ENCODE results near the gene SLC6A9.

Gene SLC6A9

DNA sequence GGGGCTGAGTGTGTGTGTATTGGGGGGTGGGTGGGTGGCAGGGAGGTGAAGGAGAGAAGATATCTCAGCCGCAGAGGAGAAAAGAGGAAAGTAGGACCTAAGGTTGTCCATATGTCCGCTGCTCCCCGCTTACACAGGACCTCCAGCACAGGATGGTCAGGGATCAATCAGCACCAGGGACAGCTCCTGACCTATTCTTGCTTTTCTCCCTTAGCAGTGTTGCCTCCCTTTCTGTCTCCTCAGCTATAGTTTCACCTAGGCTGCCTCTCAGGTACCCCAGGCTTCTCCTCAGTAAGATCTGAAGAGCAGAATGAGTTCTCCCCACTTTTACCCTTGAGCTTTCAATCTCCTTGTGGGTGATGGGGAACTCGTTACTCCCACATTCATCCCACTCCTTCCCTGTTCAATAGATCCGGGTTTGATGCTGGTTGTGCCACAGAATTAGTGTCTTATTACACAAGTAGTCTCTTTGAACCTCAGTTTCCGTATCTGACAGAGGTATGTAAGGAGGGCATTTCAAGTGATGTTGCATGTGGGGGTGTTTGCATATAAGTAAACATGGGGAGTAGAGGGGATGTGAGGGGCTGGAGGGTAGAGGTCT lies 62.8 kb downstream of the SLC6A9 start:
- peak; percentile 31 for DNase-seq

DNA sequence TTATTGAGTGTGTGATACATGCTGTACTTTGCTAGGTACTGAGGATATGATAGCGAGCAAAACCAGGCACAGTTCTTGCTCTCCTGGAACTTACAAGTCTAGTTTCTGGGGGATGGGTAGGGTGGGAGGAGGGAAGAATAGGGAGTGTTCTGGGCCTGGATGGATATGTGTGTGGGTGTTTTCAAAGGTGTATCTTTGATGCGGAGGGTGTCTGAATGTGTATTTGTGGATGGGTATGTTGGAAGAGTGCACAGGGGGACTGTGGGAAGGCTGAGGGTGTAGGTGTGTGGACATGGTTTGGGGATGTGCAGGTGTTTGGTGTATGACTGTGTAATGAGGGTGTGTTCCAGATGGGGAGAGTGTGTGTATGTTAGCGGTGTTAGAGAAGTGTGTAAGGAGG lies 65.9 kb downstream of the SLC6A9 start:
- no peak for DNase-seq

DNA sequence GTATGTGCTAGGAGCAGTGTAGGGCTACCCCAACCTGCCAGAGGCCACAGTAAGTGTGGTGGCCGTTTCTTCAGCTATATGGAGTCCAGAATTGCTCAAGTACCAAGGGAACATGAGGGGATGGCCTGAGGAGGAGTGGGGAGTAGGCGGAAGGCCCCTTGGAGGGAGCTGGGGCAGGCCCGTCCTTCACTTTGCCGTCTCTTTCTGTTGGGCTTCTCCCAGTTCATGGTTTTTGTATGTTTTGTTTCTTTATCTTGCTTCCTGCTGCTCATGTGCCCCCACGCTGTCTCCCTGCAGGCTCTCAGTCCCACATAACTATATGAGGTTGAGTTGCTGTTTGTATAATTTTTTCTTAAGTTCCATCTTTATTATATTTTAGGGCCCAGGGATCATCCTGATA lies 67.4 kb downstream of the SLC6A9 start:
- no peak for DNase-seq

DNA sequence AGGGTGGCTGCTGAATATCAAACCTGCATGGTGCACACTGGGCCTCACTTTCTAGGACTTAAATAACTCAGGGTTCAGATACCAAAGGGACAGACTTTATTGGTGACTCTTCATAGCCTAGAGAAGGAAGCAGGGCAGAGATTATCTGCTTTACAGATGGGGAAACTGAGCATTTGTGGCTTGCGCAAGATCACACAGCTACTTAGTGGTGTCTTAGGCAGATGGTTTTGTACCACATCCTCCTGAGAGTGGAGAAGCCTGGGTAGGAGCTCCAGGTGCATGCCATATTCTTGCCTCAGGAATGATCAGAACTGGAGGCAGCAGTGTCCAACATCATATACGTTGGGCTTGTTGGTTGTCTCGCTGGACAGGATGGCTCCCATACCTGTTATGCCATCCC lies 68.3 kb downstream of the SLC6A9 start:
- no peak for DNase-seq

DNA sequence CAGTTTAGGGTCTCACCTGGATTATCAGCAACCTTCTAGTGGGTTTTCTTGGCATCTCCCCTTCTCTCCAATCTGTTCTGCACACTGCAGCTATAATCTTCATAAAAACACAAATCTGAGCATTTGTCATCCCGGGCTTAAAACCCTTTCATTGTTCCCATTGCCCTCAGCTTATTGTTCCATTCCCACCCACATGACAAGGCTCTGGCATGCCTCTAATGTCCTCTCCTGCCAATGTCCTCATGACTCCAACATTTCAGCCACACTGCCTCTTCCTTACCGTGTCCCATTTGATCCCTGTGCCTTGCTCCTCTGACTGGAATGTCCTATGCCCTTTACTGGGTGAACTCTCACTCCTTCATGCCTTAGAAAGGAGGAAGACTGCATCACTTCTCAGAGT lies 68.9 kb downstream of the SLC6A9 start:
- DNase-seq, result no peak

DNA sequence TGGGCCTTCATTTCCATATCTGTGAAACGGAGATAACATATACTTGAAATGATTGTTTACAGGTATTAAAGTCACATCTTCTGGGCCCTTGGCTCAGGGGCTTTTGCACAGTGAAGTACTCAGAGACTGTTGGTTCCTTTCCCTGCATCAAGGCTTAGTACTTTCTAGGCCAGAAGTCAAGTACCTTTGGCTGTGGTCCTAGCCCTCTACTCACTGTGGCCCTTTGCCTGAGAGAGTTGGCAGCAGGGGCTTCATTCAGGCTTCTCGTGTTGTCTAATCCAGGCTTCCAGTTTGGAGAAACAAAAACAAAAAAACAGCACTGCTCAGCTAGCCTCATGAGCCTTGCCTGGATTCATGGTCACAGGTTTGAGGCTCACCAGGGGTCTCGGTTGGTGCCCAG lies 69.6 kb downstream of the SLC6A9 start:
- no peak for DNase-seq

DNA sequence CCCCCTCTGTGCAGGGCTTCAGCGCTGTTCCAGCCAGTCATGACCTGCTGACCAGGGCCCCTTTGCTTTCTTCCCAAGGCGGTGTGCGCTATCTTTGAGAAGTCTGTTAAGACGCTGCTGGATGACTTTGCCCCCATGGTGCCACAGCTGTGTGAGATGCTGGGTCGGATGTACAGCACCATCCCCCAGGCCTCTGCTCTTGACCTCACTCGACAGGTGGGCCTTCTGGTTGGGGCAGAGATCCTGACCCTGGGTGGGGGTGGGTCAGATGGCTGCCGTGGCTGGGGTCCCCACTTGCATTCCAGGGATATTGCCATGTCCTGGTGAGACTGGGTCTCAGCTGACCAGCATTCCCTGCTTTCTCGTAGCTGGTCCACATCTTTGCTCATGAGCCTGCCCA lies 70.5 kb downstream of the SLC6A9 start:
- no peak for DNase-seq

DNA sequence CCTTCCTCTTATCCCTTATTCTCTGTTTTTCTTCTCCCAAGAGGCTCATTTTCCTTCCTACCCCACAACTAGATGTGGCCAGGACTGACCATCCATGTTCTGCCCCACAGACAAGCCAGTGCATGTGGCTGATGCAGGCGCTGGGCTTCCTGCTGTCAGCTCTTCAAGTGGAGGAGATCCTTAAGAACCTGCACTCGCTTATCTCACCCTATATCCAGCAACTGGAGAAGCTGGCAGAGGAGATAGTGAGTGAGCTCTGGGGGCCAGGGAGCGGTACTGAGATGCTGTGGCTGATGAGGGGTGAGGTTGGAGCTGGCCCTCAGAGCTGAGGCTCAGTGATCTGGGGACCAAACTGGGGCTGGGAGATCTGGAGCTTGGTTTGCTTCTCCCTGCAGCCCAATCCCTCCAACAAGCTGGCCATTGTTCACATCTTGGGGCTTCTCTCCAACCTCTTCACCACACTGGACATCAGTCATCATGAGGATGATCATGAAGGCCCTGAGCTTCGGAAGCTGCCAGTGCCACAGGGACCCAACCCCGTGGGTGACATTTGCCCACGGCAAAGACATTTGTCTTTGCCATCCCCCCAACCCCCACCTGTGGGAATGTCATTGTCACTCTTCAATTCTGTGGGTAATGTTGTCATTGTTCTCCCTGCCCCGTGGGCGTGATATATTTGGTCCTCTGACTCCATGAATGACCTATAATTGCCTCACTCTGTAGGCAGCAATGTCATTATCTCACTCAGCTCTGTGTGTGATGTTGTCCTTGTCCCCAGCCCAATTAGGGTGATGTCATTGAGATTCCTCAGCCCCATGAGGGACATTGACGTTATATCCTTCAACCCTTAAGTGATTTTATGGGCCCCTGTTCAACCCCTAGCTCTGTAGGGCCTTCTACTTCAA lies 72.7 kb downstream of the SLC6A9 start:
- no peak for DNase-seq

DNA sequence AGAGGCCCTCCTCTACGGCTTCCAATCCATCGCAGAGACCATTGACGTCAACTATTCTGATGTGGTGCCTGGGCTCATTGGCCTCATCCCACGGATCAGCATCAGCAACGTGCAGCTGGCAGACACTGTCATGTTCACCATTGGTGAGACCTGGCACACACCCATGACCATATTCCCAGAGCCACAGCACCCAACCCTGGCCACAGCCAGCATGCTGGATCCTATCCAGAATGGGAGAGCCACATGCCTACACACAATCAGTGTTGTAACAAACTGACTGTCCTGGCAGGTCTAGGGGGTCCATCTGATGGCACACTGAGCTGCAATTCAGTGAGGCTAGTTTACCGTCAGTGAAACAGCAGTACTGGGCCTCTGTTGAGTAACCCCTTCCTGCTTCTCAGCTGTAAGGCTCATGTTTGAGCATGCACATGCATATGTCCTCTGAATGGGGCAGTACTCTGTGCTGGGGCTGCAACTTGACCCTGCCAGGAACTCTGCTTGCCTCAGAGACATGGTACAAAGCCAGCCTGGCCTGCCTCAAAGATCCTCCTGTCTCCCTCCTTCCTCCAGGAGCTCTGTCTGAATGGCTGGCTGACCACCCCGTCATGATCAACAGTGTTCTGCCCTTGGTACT lies 73.7 kb downstream of the SLC6A9 start:
- no peak for DNase-seq

DNA sequence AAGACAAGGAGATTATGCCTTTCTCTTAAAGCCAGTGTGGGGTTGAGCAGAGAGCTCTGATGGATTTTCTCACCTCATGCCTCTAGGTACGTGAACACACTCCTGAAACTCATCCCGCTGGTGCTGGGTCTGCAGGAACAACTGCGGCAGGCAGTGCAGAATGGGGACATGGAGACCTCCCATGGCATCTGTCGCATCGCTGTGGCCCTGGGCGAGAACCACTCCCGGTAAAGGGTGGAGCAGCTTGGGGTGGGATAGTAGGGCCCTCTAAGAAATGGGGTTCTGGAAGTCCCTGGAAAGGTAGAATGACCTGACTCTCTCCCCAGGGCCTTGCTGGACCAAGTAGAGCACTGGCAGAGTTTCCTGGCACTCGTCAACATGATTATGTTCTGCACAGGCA lies 75.0 kb downstream of the SLC6A9 start:
- no peak for DNase-seq

DNA sequence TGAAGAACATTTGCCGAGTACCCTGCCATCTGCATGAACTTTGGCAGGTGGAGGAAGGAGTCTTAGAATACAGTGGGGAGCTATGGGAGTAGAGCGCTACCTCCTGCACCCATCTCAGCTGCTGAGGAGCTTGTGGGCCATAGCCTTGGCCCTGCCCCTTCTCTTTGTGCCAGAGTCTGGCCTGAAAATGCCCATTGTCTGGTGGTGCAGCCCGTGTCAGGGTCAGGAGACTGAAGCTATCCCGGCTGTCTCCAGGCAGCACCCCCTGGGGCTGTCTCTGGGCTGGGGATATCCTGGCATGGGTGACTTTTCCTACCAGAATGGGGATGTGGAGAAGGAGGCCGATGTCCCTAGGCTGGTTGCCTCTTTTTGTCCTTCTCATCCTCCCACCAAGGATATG lies 77.2 kb downstream of the SLC6A9 start:
- DNase-seq, result no peak

DNA sequence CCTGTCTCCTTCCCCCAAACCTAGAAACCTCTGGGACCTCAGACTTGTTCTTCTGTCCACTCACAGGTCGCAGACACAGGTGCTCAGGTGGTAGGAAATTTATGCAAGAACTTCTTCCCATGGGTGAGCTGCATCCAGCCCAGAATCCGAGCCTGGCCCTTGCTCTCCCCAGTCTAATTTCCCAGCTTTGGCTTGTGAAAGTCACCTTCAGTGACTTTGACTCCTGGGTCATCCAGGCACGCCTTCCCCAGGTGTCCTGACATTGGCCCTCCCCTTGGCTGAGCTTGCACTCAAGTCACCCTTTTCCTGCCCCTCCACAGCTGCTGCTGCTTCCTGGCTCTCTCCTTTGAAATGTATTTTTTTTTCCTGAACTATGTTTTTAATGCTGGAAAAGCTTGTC lies 77.9 kb downstream of the SLC6A9 start:
- no peak for DNase-seq

DNA sequence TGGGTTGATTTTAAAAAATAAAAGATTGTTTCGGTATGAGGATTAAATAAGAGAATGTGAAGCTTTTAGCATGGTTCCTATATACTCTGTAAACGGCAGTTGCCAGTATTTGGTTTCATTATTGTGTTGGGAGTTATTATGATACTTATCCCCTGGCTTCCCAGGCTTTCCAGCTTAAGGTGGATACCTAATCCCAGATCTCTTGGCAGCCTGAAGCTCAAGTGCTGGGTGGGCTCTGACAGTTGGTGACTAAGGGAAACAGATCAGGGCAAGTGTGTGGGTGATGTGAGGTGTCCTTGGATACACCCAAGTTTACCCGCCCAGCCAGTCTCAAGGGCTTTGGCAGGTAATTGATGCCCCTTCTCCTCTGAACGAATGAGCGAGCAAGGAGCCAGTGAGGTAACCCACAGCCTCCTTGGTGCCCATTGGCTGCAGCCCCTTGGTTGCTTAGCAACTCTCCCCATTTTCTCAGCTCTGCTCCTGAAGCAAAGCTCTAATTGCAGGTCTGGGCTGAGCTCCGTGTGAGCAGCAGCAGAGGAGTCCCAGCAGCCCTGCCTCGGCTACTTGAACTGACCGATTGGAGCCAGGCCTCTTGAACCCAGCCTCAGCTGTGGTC lies 78.4 kb downstream of the SLC6A9 start:
- DNase-seq, result no peak

DNA sequence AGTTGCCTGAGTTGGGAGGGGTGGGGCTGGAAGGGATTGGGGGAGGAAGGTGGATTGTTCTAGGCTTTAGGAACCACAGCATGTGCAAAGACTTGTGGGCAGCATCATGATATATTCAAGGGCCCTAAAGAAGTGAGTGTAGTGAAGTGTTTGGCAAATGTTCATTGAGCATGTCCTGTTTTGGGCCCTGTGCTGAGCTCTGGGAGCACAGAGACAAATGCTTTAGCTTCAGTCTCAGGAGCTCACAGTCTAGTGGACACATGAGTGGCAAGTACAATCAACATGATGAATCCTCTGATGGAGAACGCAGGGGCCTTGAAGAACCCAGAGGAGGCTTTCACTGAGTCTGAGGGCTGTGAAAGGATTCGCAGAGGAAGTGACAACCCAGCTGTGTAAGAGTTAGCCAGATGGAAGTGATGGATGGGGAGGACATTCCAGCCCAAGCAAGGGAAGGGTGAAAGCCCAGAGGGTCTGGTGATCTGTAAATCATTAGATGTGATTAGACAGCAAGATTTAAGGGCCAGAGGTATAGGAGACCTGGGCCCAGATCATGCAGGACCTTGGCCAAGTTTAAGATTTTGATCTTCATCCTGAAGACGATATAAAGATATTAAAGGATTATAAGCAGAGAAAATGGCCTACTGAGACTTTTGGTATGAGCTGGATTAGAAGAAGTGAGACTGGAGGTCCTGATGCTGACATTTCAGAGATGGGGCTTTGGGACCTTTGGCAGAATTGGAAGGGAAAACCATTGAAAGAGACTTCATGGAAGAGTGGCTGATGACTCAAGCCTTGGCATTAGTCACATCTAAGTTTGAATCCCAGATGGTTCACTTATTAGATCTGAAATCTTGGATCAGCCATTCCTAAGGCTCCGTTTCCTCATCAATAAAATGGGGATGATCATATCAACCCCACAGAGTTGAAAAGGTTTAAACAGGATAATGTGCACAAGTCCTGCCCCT lies 80.0 kb downstream of the SLC6A9 start:
- DNase-seq, result no peak

DNA sequence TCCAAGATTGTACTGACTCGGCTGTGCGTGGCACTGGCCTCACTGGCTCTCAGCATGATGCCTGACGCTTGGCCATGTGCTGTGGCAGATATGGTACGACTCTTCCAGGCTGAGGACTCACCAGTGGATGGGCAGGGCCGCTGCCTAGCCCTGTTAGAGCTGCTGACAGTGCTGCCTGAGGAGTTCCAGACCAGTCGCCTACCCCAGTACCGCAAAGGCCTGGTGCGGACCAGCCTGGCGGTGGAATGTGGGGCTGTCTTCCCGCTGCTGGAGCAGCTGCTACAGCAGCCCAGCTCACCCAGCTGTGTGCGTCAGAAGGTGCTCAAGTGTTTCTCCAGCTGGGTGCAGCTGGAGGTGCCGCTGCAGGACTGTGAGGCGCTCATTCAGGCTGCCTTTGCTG lies 81.6 kb downstream of the SLC6A9 start:
- DNase-seq, result no peak

DNA sequence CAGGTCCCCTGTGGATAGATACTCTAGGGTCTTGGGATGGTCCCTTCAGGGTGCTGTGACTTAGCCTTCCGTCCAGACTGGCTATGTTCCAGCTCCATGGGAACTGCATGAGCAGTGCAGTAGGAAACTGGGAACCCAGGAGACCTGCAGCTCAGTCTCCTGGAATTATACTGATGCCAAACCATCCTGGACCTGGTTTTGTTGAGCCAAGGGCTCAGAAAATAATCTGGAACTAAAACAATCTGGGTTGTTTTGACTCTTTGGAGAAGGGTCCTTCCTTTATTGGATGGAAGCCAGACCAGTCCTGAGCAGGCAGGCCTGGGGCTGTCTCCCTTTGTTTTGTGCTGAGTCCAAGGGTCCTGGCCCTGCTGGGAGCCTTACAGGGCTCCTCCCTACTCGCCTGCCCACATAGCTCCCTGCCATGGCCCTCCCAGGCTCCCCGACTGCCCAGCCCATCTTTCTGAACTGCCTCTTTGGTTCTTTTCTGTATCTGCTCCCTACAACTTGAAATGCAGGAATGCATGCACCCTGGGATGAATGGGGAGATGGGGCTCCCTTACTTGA lies 83.3 kb downstream of the SLC6A9 start:
- no peak for DNase-seq

DNA sequence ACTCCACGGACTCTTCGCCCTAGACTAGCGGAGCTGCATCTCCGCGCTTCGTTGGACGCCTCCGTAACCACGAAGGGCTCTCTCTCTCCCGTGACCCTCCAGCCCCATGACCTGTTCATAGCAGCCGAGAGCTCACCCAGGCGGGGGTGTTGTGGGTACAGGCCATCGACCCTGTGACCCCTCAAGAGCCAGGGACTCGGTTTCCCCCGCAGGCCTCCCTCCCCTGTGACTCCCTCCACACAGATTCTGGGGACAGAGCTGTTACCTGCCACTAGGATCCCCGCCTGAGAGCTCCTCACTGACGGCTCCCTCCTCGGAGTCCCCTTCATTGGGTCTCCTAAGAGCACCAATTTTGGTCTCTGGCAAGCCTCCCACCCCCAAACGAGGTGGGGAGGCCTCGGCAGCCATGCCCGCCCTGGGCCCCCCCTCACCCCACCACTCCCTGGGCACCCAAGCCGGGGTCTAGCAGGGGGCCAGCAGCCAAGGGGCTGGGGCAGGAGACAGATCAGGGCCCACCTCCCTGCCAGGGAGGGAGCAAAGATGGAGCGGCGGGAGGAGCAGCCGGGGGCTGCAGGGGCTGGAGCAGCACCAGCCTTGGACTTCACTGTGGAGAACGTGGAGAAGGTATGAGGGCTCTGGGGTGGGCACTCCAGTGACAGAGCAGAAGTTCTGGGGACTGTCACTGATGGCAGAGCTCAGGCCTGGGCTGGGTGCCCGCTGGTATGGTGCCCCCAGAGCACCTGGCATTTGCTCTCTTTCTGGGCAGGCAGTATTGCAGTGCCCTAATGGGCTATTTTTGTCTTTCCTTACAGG lies 84.0 kb downstream of the SLC6A9 start:
- no peak for DNase-seq

Data from fibroblast of skin of scalp (primary cell).